Measurements from ENCODE around the gene AMIGO3. TPM values are rescaled to one million over a fixed set of nuclear protein-coding genes. Genes with fewer than 3 reads are reported as not detected.

Gene AMIGO3, protein sequence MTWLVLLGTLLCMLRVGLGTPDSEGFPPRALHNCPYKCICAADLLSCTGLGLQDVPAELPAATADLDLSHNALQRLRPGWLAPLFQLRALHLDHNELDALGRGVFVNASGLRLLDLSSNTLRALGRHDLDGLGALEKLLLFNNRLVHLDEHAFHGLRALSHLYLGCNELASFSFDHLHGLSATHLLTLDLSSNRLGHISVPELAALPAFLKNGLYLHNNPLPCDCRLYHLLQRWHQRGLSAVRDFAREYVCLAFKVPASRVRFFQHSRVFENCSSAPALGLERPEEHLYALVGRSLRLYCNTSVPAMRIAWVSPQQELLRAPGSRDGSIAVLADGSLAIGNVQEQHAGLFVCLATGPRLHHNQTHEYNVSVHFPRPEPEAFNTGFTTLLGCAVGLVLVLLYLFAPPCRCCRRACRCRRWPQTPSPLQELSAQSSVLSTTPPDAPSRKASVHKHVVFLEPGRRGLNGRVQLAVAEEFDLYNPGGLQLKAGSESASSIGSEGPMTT
- total RNA-seq = not detected
- 0.73 TPM for polyA plus RNA-seq (ENCODE audit: insufficient read depth, low read depth, low replicate concordance)
- long read RNA-seq, donor 1, partial matches to known transcripts = 0 of 2 reads
- long read RNA-seq, donor 1, other reads (novel, unspliced or antisense) = 0 of 2 reads
- long read RNA-seq, donor 2, transcript AMIGO3-201 (1 exons, 2,862 nt) = major isoform, 5 of 5 reads
- long read RNA-seq, donor 2, partial matches to known transcripts = 0 of 5 reads
- long read RNA-seq, donor 2, other reads (novel, unspliced or antisense) = 0 of 5 reads
- long read RNA-seq, donor 3, partial matches to known transcripts = 0 of 3 reads
- long read RNA-seq, donor 3, other reads (novel, unspliced or antisense) = 0 of 3 reads
- long read RNA-seq, donor 4, transcript AMIGO3-201 (1 exons, 2,862 nt) = major isoform, 7 of 7 reads
- long read RNA-seq, donor 4, partial matches to known transcripts = 0 of 7 reads
- long read RNA-seq, donor 4, other reads (novel, unspliced or antisense) = 0 of 7 reads
- long read RNA-seq, donor 5 = 0 reads
- long read RNA-seq, donor 6, partial matches to known transcripts = 0 of 4 reads
- long read RNA-seq, donor 6, other reads (novel, unspliced or antisense) = 0 of 4 reads
- long read RNA-seq, donor 7, partial matches to known transcripts = 0 of 3 reads
- long read RNA-seq, donor 7, other reads (novel, unspliced or antisense) = 0 of 3 reads
- long read RNA-seq, donor 8, transcript AMIGO3-201 (1 exons, 2,862 nt) = major isoform, 5 of 5 reads
- long read RNA-seq, donor 8, partial matches to known transcripts = 0 of 5 reads
- long read RNA-seq, donor 8, other reads (novel, unspliced or antisense) = 0 of 5 reads
- long read RNA-seq, donor 9, partial matches to known transcripts = 0 of 3 reads
- long read RNA-seq, donor 9, other reads (novel, unspliced or antisense) = 0 of 3 reads
- long read RNA-seq, donor 10, transcript AMIGO3-201 (1 exons, 2,862 nt) = major isoform, 5 of 5 reads
- long read RNA-seq, donor 10, partial matches to known transcripts = 0 of 5 reads
- long read RNA-seq, donor 10, other reads (novel, unspliced or antisense) = 0 of 5 reads

DNA sequence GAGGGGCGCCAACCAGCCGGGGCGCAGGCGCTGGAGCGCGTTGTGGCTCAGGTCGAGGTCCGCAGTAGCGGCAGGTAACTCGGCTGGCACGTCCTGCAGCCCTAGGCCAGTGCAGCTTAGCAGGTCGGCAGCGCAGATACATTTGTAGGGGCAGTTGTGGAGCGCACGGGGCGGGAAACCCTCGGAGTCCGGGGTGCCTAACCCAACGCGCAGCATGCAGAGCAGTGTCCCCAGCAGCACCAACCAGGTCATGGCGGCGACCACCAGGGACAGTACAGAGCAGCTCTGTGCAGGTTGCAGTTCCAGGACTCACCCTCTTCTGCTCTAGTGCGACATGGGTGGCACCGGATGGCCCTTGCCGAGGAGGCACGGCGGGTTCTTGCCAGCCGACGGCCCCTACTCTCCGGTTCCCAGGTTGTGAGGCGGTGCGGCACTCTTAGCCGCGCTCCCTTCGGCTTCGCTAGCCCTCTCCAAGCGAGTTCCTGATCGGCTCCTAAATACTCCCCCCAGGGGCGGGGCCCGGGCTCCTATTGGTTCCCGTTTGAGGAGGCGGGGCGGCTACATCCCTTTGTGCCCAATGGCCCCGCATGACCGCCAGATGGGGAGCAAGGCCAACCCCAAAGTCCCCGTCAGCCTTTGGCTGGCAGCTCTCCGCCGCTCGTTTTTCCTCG, at the start of gene AMIGO3:
Gene AMIGO3 (minus strand): TSS at position 471 of the 671 bp plus-strand sequence. CDS start 219 bp downstream, at position 252.
- Histone ChIP-seq H3K9me3 (ENCODE audit: control insufficient read depth in 2 of 3, insufficient read depth in 1 of 3, low read length in 3 of 3) (no peaks in the 10 kb centered on the region), H3K4me1 (ENCODE audit: control insufficient read depth in 2 of 3, insufficient read depth in 2 of 3, low read depth in 1 of 3, low read length in 3 of 3) (peaks cover 0 to 22% (median 6%) of the 10 kb centered on the region in 3 donors), H3K27ac (ENCODE audit: low read depth in 2 of 2, low read length in 2 of 2) (no peak within 1 kb of the TSS), H3K4me3 (ENCODE audit: low read length in 3 of 3) (peak within 1 kb of the TSS; percentile 62 to 69 (median 66)), H3K27me3 (ENCODE audit: control insufficient read depth, insufficient read depth, low read length) (no peaks in the 10 kb centered on the region), H3K36me3 (ENCODE audit: control insufficient read depth in 2 of 3, insufficient read depth in 3 of 3, low read length in 3 of 3) (peaks cover 0 to 19% (median 4%) of the 10 kb centered on the region in 3 donors), H3K9ac (ENCODE audit: low read length in 3 of 3) (peak within 1 kb of the TSS; percentile 46 to 55 (median 51))
- TF ChIP-seq, protein P1, sequence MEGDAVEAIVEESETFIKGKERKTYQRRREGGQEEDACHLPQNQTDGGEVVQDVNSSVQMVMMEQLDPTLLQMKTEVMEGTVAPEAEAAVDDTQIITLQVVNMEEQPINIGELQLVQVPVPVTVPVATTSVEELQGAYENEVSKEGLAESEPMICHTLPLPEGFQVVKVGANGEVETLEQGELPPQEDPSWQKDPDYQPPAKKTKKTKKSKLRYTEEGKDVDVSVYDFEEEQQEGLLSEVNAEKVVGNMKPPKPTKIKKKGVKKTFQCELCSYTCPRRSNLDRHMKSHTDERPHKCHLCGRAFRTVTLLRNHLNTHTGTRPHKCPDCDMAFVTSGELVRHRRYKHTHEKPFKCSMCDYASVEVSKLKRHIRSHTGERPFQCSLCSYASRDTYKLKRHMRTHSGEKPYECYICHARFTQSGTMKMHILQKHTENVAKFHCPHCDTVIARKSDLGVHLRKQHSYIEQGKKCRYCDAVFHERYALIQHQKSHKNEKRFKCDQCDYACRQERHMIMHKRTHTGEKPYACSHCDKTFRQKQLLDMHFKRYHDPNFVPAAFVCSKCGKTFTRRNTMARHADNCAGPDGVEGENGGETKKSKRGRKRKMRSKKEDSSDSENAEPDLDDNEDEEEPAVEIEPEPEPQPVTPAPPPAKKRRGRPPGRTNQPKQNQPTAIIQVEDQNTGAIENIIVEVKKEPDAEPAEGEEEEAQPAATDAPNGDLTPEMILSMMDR (IDR thresholded peaks at IDR 0.05; ENCODE audit: borderline replicate concordance, extremely low read depth, insufficient read depth) = peak; percentile 49
- DNase-seq (peak; percentile 94 to 98 (median 96)), FAIRE-seq (no peak)
- intact Hi-C loops (cut with DNase I) = no loop called here

DNA sequence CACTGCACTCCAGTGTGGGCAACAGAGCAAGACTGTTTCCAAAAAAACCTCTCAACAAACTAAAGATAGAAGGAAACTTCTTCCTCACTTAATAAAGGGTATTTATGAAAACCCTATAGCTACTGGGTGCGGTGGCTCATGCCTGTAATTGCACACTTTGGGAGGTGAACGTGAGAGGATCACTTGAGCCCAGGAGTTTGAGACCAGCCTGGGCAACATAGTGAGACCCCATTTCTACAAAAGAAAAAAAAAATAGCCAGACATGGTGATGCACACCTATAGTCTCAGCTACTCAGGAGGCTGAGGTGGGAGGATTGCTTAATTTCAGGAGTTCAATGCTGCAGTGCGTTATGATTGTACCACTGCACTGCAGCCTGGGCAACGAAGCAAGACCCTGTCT, 44.5 kb upstream of the AMIGO3 start:
- no peaks in the 10 kb centered on the region for H3K4me1 ChIP-seq (ENCODE audit: control insufficient read depth in 2 of 3, insufficient read depth in 2 of 3, low read depth in 1 of 3, low read length in 3 of 3)
- no peak overlapping the region for H3K9ac ChIP-seq (ENCODE audit: low read length in 3 of 3)
- H3K4me3 ChIP-seq (ENCODE audit: low read length in 3 of 3) = no peak overlapping the region
- H3K36me3 ChIP-seq (ENCODE audit: control insufficient read depth in 2 of 3, insufficient read depth in 3 of 3, low read length in 3 of 3) = no peaks in the 10 kb centered on the region
- TF ChIP-seq, protein P1 (IDR thresholded peaks at IDR 0.05; ENCODE audit: borderline replicate concordance, extremely low read depth, insufficient read depth) = no peak
- intact Hi-C loops (cut with DNase I) = no loop called here
- no peak for DNase-seq
- no peak overlapping the region for H3K27ac ChIP-seq (ENCODE audit: low read depth in 2 of 2, low read length in 2 of 2)
- FAIRE-seq = no peak
- no peaks in the 10 kb centered on the region for H3K27me3 ChIP-seq (ENCODE audit: control insufficient read depth, insufficient read depth, low read length)
- no peaks in the 10 kb centered on the region for H3K9me3 ChIP-seq (ENCODE audit: control insufficient read depth in 2 of 3, insufficient read depth in 1 of 3, low read length in 3 of 3)

DNA sequence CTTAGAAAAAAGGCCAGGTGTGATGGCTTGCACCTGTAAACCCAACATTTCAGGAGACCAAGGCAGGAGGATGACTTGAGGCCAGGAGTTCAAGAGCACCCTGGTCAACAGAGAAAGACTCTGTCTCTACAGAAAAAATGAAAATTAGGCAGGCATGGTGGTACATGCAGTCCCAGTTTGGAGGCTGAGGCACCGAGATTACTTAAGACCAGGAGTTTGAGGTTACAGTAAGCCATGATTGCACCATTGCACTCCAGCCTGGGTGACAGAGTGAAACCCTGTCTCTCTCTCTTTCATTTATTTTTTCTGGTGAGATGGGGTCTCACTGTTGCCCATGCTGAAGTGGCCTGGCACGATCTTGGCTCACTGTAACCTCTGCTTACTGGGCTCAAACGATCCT, 42.2 kb upstream of the AMIGO3 start:
- TF ChIP-seq, protein P1 (IDR thresholded peaks at IDR 0.05; ENCODE audit: borderline replicate concordance, extremely low read depth, insufficient read depth) = no peak
- H3K4me1 ChIP-seq (ENCODE audit: control insufficient read depth in 2 of 3, insufficient read depth in 2 of 3, low read depth in 1 of 3, low read length in 3 of 3) = no peaks in the 10 kb centered on the region
- no peaks in the 10 kb centered on the region for H3K36me3 ChIP-seq (ENCODE audit: control insufficient read depth in 2 of 3, insufficient read depth in 3 of 3, low read length in 3 of 3)
- no peaks in the 10 kb centered on the region for H3K9me3 ChIP-seq (ENCODE audit: control insufficient read depth in 2 of 3, insufficient read depth in 1 of 3, low read length in 3 of 3)
- DNase-seq = no peak
- H3K9ac ChIP-seq (ENCODE audit: low read length in 3 of 3) = no peak overlapping the region
- no peak overlapping the region for H3K4me3 ChIP-seq (ENCODE audit: low read length in 3 of 3)
- no peak overlapping the region for H3K27ac ChIP-seq (ENCODE audit: low read depth in 2 of 2, low read length in 2 of 2)
- no peaks in the 10 kb centered on the region for H3K27me3 ChIP-seq (ENCODE audit: control insufficient read depth, insufficient read depth, low read length)
- FAIRE-seq = no peak
- intact Hi-C loops (cut with DNase I) = no loop called here

Data from kidney (tissue), 22 donors.